RPMI7951 (cell line): ENCODE measurements around the gene ATP1A4. TPM values are rescaled to one million over a fixed set of nuclear protein-coding genes. Genes with fewer than 3 reads are reported as not detected.

ENCODE experiments used
- DNase-seq: peaks from one replicate; pipeline ENCODE4 v3.0.0-alpha.2; 2012; ENCODE audit warnings: low read depth
- total RNA-seq: library from RNA; depleted of rRNA; stranded (reverse); fragments of >200 nt; shearing (Covaris generic); gene quantifications from 2 replicates; pipeline ENCODE4 v1.2.3, GENCODE V29; 2014

ATP1A4 gene
- total RNA-seq, 1 experiment from 2014 or later = not detected

GRCh38 chr1:160171980-160172379 lies 20.6 kb downstream of the ATP1A4 start:
- no peak for DNase-seq

- no peak for DNase-seq
Measured at GRCh38 chr1:160177231-160177630, 25.8 kb downstream of the ATP1A4 start.

- no peak for DNase-seq
Measured at GRCh38 chr1:160177667-160178066, 26.3 kb downstream of the ATP1A4 start.

GRCh38 chr1:160178731-160179130 lies 27.3 kb downstream of the ATP1A4 start:
- DNase-seq = no peak

GRCh38 chr1:160179336-160179735 lies 27.9 kb downstream of the ATP1A4 start:
- DNase-seq = no peak

GRCh38 chr1:160186246-160186645 lies 34.8 kb downstream of the ATP1A4 start:
- no peak for DNase-seq

GRCh38 chr1:160186729-160187128 lies 35.3 kb downstream of the ATP1A4 start:
- DNase-seq = no peak

GRCh38 chr1:160187407-160187806 lies 36.0 kb downstream of the ATP1A4 start:
- DNase-seq = no peak

GRCh38 chr1:160188341-160188740 lies 36.9 kb downstream of the ATP1A4 start:
- no peak for DNase-seq

- DNase-seq = no peak
Measured at GRCh38 chr1:160189649-160190625, 38.5 kb downstream of the ATP1A4 start, which contains the start of gene CASQ1. TSS of gene CASQ1 (plus strand) at chr1:160190575. CDS start at chr1:160190752, 177 bp downstream.

GRCh38 chr1:160191756-160192155 lies 40.4 kb downstream of the ATP1A4 start:
- DNase-seq = no peak

GRCh38 chr1:160192234-160192633 lies 40.8 kb downstream of the ATP1A4 start:
- no peak for DNase-seq

GRCh38 chr1:160193091-160193819 lies 41.9 kb downstream of the ATP1A4 start:
- DNase-seq = peak; percentile 75

- no peak for DNase-seq
Measured at GRCh38 chr1:160193832-160194736, 42.7 kb downstream of the ATP1A4 start.

GRCh38 chr1:160194737-160195059 lies 43.3 kb downstream of the ATP1A4 start:
- no peak for DNase-seq

GRCh38 chr1:160196143-160196542 lies 44.7 kb downstream of the ATP1A4 start:
- DNase-seq = no peak

GRCh38 chr1:160197231-160197630 lies 45.8 kb downstream of the ATP1A4 start:
- no peak for DNase-seq

- DNase-seq = no peak
Measured at GRCh38 chr1:160200786-160201185, 49.4 kb downstream of the ATP1A4 start.

GRCh38 chr1:160204526-160205241 lies 53.3 kb downstream of the ATP1A4 start:
- DNase-seq = peak; percentile 24

- DNase-seq = peak; percentile 62
Measured at GRCh38 chr1:160205242-160206035, 54.0 kb downstream of the ATP1A4 start, which contains the start of gene PEA15. TSS of gene PEA15 (plus strand) at chr1:160205384. CDS start at chr1:160211545, 6,161 bp downstream.
